ENCODE data around the gene TRIM72. TPM values are rescaled to one million over a fixed set of nuclear protein-coding genes. Genes with fewer than 3 reads are reported as not detected.

TRIM72 gene
- total and polyA plus RNA-seq, 2 of the 8 experiments (the other 6 are each of a cell fraction or from before 2014, with no cell fraction given): 0.57 to 2.1 TPM

DNA sequence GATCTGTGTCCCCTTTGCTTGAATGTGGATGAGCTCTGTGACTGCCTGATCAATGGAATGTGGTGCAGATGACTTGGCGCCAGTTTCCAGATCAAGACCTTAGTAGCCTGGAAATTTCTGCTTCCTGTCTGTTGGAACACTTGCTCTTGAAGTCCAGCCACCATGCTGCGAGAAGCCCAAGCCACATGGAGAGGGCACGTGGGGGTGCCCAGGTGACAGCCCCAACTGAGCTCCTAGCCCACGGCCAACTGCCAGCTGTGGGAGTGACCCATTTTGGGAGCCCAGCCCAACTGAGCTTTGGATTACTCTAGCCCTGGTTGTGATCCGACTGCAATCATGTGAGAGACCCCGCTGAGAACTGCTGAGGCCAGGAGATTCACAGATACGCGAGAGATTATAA, 42.5 kb downstream of the TRIM72 start:
- H3K18ac ChIP-seq (ENCODE audit: extremely low read depth, low read length): no peak overlapping the region
- no peaks in the 10 kb centered on the region for H3K27me3 ChIP-seq (replicated peaks in 1 of 4; ENCODE audit: control insufficient read depth in 3 of 4, extremely low read depth in 1 of 4, insufficient read depth in 3 of 4, low read length in 3 of 4)
- ChIA-PET CTCF (ENCODE audit: partially characterized antibody) (interaction anchor here (0.7 to 1.5 kb wide), 7 partner anchors 9 to 160 kb away, joined by 3 to 4 read pairs (median 3); no protein-coding TSS in a partner anchor), POLR2A (ENCODE audit: partially characterized antibody) (interaction anchor here (1.0 to 1.9 kb wide), 6 partner anchors 11 to 76 kb away, joined by 3 to 7 read pairs (median 4); partner anchors contain the start of gene FUS)
- H3K4me3 ChIP-seq (ENCODE audit: extremely low read depth in 1 of 4, insufficient read depth in 2 of 4, low read depth in 3 of 4, low read length in 4 of 4): no peak overlapping the region
- H3K9me3 ChIP-seq (ENCODE audit: insufficient read depth in 2 of 2, low read depth in 1 of 2, low read length in 1 of 2): no peaks in the 10 kb centered on the region
- H3K4me1 ChIP-seq (replicated peaks in 1 of 4; ENCODE audit: control insufficient read depth in 3 of 4, insufficient read depth in 4 of 4, low read length in 3 of 4): no peaks in the 10 kb centered on the region; a peak in 1 of 7 replicates
- no peak overlapping the region for H4K91ac ChIP-seq (replicated peaks; ENCODE audit: insufficient read length, low read length)
- H3K56ac ChIP-seq (replicated peaks; ENCODE audit: insufficient read length, low read depth, low read length): no peak overlapping the region
- H4K5ac ChIP-seq (ENCODE audit: insufficient read length, low read depth, low read length): no peak overlapping the region
- H2BK5ac ChIP-seq (ENCODE audit: low read depth, low read length): no peak overlapping the region
- H2BK120ac ChIP-seq (replicated peaks; ENCODE audit: low read depth, low read length): peak overlapping the region; percentile 54
- H3K79me1 ChIP-seq (ENCODE audit: low read depth, low read length): no peaks in the 10 kb centered on the region
- DNase-seq (ENCODE audit: low read depth in 1 of 2, low spot score in 2 of 2) (no peak), FAIRE-seq (no peak)
- H2BK15ac ChIP-seq (ENCODE audit: low read length): peak overlapping the region; percentile 10; the same call in 1 of the 2 replicates
- WGBS, 2 experiments (ENCODE audit: extremely low coverage in 1 of 2, insufficient coverage in 1 of 2, insufficient read length in 1 of 2, insufficient replicate concordance in 2 of 2, low coverage in 1 of 2, low lambda C conversion rate in 2 of 2, missing lambda C conversion rate in 1 of 2): 88% methylated on average over 8 of the region's 8 CpGs; no CpG with 5 or more reads in 1 of the 2 experiments
- no peak overlapping the region for H3K4me2 ChIP-seq (ENCODE audit: insufficient read depth in 1 of 2, low read depth in 2 of 2, low read length in 2 of 2)
- no peak overlapping the region for H3K23ac ChIP-seq (ENCODE audit: insufficient read length)
- no peaks in the 10 kb centered on the region for H3K23me2 ChIP-seq (ENCODE audit: low read depth, low read length)
- no peak overlapping the region for H4K8ac ChIP-seq (ENCODE audit: extremely low read depth, insufficient read depth, low read length)
- no peaks in the 10 kb centered on the region for H3K79me2 ChIP-seq (ENCODE audit: control insufficient read depth in 1 of 2, insufficient read depth in 2 of 2, low read length in 2 of 2)
- H3K9ac ChIP-seq (replicated peaks in 1 of 4; ENCODE audit: extremely low read depth in 1 of 4, low read depth in 3 of 4, low read length in 3 of 4): no peak overlapping the region
- H3K36me3 ChIP-seq (ENCODE audit: control insufficient read depth in 2 of 4, insufficient read depth in 4 of 4, low read length in 3 of 4): no peaks in the 10 kb centered on the region
- H4K20me1 ChIP-seq (replicated peaks in 1 of 2; ENCODE audit: control insufficient read depth in 1 of 2, insufficient read depth in 2 of 2, low read length in 2 of 2): no peaks in the 10 kb centered on the region
- no peak overlapping the region for H2AK5ac ChIP-seq (ENCODE audit: low read depth, low read length)
- no peak overlapping the region for H2BK12ac ChIP-seq (ENCODE audit: low read depth, low read length)
- H3K4ac ChIP-seq (replicated peaks; ENCODE audit: insufficient read length, low read depth, low read length): no peak overlapping the region
- H2BK20ac ChIP-seq (ENCODE audit: low read length): no peak overlapping the region
- no peak overlapping the region for H2AFZ ChIP-seq (ENCODE audit: low read length)
- no peak overlapping the region for H3K14ac ChIP-seq (ENCODE audit: insufficient read length)
- no peak overlapping the region for H3K27ac ChIP-seq (ENCODE audit: low read depth, low read length)
- TF ChIP-seq CHD2 (IDR thresholded peaks at IDR 0.05; ENCODE audit: low read length) (no peak), ASH2L (IDR thresholded peaks at IDR 0.05; ENCODE audit: low read length) (no peak), BRCA1 (IDR thresholded peaks at IDR 0.05; ENCODE audit: low read depth, low read length) (no peak), SRF (IDR thresholded peaks at IDR 0.05; ENCODE audit: low read depth, low read length) (no peak), BCL11A (IDR thresholded peaks at IDR 0.05; ENCODE audit: low read depth in 2 of 2, low read length in 2 of 2) (no peak), SUZ12 (IDR thresholded peaks at IDR 0.05; ENCODE audit: low read length) (no peak), GTF2F1 (IDR thresholded peaks at IDR 0.05; ENCODE audit: borderline replicate concordance, low read depth, low read length) (no peak), EGR1 (IDR thresholded peaks at IDR 0.05; ENCODE audit: borderline replicate concordance, low read depth, low read length) (no peak), KDM5A (IDR thresholded peaks at IDR 0.05; ENCODE audit: low read length) (no peak), JUND (IDR thresholded peaks at IDR 0.05; ENCODE audit: low read length) (no peak)
- TF ChIP-seq, protein P1, sequence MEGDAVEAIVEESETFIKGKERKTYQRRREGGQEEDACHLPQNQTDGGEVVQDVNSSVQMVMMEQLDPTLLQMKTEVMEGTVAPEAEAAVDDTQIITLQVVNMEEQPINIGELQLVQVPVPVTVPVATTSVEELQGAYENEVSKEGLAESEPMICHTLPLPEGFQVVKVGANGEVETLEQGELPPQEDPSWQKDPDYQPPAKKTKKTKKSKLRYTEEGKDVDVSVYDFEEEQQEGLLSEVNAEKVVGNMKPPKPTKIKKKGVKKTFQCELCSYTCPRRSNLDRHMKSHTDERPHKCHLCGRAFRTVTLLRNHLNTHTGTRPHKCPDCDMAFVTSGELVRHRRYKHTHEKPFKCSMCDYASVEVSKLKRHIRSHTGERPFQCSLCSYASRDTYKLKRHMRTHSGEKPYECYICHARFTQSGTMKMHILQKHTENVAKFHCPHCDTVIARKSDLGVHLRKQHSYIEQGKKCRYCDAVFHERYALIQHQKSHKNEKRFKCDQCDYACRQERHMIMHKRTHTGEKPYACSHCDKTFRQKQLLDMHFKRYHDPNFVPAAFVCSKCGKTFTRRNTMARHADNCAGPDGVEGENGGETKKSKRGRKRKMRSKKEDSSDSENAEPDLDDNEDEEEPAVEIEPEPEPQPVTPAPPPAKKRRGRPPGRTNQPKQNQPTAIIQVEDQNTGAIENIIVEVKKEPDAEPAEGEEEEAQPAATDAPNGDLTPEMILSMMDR (IDR thresholded peaks at IDR 0.05; ENCODE audit: control extremely low read depth in 1 of 3, insufficient read depth in 1 of 3, low read depth in 1 of 3, low read length in 3 of 3): no peak
- TF ChIP-seq, protein P2, sequence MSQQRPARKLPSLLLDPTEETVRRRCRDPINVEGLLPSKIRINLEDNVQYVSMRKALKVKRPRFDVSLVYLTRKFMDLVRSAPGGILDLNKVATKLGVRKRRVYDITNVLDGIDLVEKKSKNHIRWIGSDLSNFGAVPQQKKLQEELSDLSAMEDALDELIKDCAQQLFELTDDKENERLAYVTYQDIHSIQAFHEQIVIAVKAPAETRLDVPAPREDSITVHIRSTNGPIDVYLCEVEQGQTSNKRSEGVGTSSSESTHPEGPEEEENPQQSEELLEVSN (IDR thresholded peaks at IDR 0.05): no peak

Data from H1 (cell line).